K562 (cell line): ENCODE data around the gene CST5. TPM values are rescaled to one million over a fixed set of nuclear protein-coding genes. Genes with fewer than 3 reads are reported as not detected.

Experiments
- REST ChIP-seq, 2 experiments: fragments of 450-650 bp; formaldehyde crosslinking in 1 of 2; IDR thresholded peaks; 2 replicates each; pipeline versions ENCODE4 v1.4.0 to v1.6.1; 2014 to 2020; ENCODE audit warnings: mild to moderate bottlenecking in 2 of 2, borderline replicate concordance in 1 of 2, low read depth in 1 of 2
- polyA plus RNA-seq, 8 experiments: library from polyadenylated mRNA; depleted of rRNA in 4 of 8; stranded (reverse) in 5 of 8; unstranded in 3 of 8; fragments of >200 nt; fragmentation: Nextera tagmentation in 2 of 8; fragmentation: Illumina TruSeq in 1 of 8; extraction: Ambion mirVana in 2 of 8; extraction: Trizol in 1 of 8; gene quantifications; 2 replicates each; pipeline versions ENCODE4 v1.2.1 to v1.2.3, GENCODE V29; 2011 to 2014; ENCODE audit warnings: inconsistent platforms in 1 of 8, missing spikeins in 1 of 8
- total RNA-seq, 7 experiments: library from RNA; depleted of rRNA in 6 of 7; stranded (reverse); fragments of >200 nt in 6 of 7; fragmentation: Illumina TruSeq in 2 of 7; extraction: Trizol in 2 of 7; gene quantifications; 2 replicates each; pipeline versions ENCODE4 v1.2.1 to v1.2.3, GENCODE V29; 2011 to 2021; ENCODE audit warnings: low replicate concordance in 1 of 7
- TF ChIP-seq, protein P1 (sequence below): sonication (generic); formaldehyde crosslinking; IDR thresholded peaks from 2 replicates; pipeline ENCODE4 v1.8.1; 2022; ENCODE audit warnings: missing genetic modification reagents

Gene CST5
- total and polyA plus RNA-seq, 9 of the 15 experiments (the other 6 are each of a cell fraction or from before 2014, with no cell fraction given), result not detected

DNA sequence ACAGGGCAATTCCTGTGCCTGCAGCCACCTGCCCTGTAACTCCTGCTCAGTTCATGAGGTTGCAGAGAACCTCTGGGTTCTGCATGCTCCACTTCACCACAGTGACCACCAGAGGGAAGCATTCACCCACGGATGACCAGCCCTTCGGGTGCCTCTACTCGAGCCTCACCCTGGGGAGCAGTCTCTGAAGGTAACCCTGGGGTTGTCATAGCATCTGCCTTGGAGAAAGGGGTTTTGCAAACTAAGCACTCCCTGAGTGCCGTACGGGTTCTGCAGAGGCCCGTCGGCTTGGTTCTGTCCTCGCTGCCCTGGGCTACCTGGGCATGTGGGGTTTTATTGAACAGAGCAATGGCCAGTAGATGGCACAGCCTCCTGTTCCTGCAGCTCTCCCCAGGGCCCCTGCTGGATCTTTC, 10.2 kb upstream of the CST5 start (continued):
- TF ChIP-seq REST (IDR thresholded peaks at IDR 0.05; ENCODE audit: borderline replicate concordance) (peak; percentile 43; the same call in 1 of the 2 replicates), REST (CRISPR knock-in tag; IDR thresholded peaks at IDR 0.05; ENCODE audit: low read depth) (no peak)
- TF ChIP-seq, protein P1, sequence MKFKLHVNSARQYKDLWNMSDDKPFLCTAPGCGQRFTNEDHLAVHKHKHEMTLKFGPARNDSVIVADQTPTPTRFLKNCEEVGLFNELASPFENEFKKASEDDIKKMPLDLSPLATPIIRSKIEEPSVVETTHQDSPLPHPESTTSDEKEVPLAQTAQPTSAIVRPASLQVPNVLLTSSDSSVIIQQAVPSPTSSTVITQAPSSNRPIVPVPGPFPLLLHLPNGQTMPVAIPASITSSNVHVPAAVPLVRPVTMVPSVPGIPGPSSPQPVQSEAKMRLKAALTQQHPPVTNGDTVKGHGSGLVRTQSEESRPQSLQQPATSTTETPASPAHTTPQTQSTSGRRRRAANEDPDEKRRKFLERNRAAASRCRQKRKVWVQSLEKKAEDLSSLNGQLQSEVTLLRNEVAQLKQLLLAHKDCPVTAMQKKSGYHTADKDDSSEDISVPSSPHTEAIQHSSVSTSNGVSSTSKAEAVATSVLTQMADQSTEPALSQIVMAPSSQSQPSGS (CRISPR knock-in tag), result no peak
